ENCODE measurements around the gene ADIG.

GRCh38 chr20:38617830-38618196, 36.8 kb downstream of the ADIG start:
- no peak for TF ChIP-seq CTCF (IDR thresholded peaks at IDR 0.05)
- no peak for TF ChIP-seq POLR2A (IDR thresholded peaks at IDR 0.05)
- TF ChIP-seq POLR2AphosphoS5 (IDR thresholded peaks at IDR 0.05), result no peak
